Activated CD8-positive, alpha-beta T cell treated with anti-CD3 and anti-CD28 coated beads for 36 hours (primary cell): ENCODE measurements around the gene SPNS3. TPM values are rescaled to one million over a fixed set of nuclear protein-coding genes. Genes with fewer than 3 reads are reported as not detected.

Source experiments
- ATAC-seq: fragments of 200-7000 bp; cut with Tn5 transposase; one replicate; pipeline ENCODE4 v1.10.0; 2021; ENCODE audit warnings: mild to moderate bottlenecking, moderate library complexity
- CTCF ChIA-PET: fragments of 350-600 bp; sonication (Branson Sonifier 250); formaldehyde crosslinking; loops from one replicate; lab custom pipeline; 2021; ENCODE audit warnings: antibody characterized with exemption; lab: Charles Lee
- POLR2A ChIA-PET: fragments of 350-600 bp; sonication (Branson Sonifier 250); formaldehyde crosslinking; loops from one replicate; lab custom pipeline; 2021; ENCODE audit warnings: antibody characterized with exemption; lab: Charles Lee
- DNase-seq: peaks from one replicate; pipeline ENCODE4 v3.0.0-alpha.2; 2020
- H3K27ac Mint-ChIP-seq: one replicate; pipeline ENCODE4 v1.8.0; 2021; ENCODE audit warnings: mild to moderate bottlenecking, mixed read lengths
- H3K27me3 Mint-ChIP-seq: one replicate; pipeline ENCODE4 v1.8.0; 2021; ENCODE audit warnings: mixed read lengths
- H3K36me3 Mint-ChIP-seq: one replicate; pipeline ENCODE4 v1.8.0; 2021; ENCODE audit warnings: low read depth, mixed read lengths
- H3K4me1 Mint-ChIP-seq: one replicate; pipeline ENCODE4 v1.8.0; 2021; ENCODE audit warnings: low read depth, mixed read lengths
- H3K4me3 Mint-ChIP-seq: one replicate; pipeline ENCODE4 v1.8.0; 2021; ENCODE audit warnings: mild to moderate bottlenecking, moderate library complexity, mixed read lengths
- H3K9me3 Mint-ChIP-seq: one replicate; pipeline ENCODE4 v1.8.0; 2021; ENCODE audit warnings: mixed read lengths
- CTCF ChIP-seq: fragments of 200-600 bp; IDR thresholded peaks from one replicate; pipeline ENCODE4 v1.8.0; 2022; ENCODE audit warnings: antibody characterized with exemption, mild to moderate bottlenecking
- intact Hi-C: fragments of 100-400 bp; cut with micrococcal nuclease; formaldehyde crosslinking; loops from one replicate; pipeline ENCODE4 v1.10.0; 2022
- total RNA-seq, 2 experiments: library from RNA; stranded (reverse); gene quantifications; one replicate each; pipeline ENCODE4 v1.2.3, GENCODE V29; 2021

Gene SPNS3
- total RNA-seq, 2 experiments from 2014 or later: 24.7 to 25.7 TPM

GRCh38 chr17:4536259-4536741 lies 102.6 kb downstream of the SPNS3 start:
- CTCF ChIA-PET: no interaction called here
- ATAC-seq: no peak

GRCh38 chr17:4536742-4537411 lies 103.1 kb downstream of the SPNS3 start:
- ATAC-seq (no peak), DNase-seq (no peak)
- intact Hi-C loops: loop anchor here (10.0 kb wide), 1 partner anchor 112 kb away; no protein-coding TSS in a partner anchor
- Mint-ChIP-seq H3K27ac (no peak overlapping the region), H3K4me3 (no peak overlapping the region), H3K4me1 (peaks cover 2% of the 10 kb centered on the region), H3K36me3 (peaks cover 7% of the 10 kb centered on the region), H3K27me3 (peaks cover 1% of the 10 kb centered on the region), H3K9me3 (no peaks in the 10 kb centered on the region)
- no peak for TF ChIP-seq CTCF
- ChIA-PET CTCF (no interaction called here), POLR2A (interaction anchor here (0.6 to 5.7 kb wide), 12 partner anchors 7 to 374 kb away, joined by 3 to 45 read pairs (median 3); partner anchors contain the start of gene SPNS3)

More at GRCh38 chr17:4536259-4536741, 102.6 kb downstream of the SPNS3 start:
- H3K4me1 Mint-ChIP-seq: peaks cover 2% of the 10 kb centered on the region
- H3K36me3 Mint-ChIP-seq: peaks cover 6% of the 10 kb centered on the region
- POLR2A ChIA-PET: interaction anchor here (0.6 to 5.7 kb wide), 9 partner anchors 8 to 373 kb away, joined by 3 to 45 read pairs (median 3); no protein-coding TSS in a partner anchor
- no peak for TF ChIP-seq CTCF
- intact Hi-C loops: loop anchor here (10.0 kb wide), 1 partner anchor 111 kb away; no protein-coding TSS in a partner anchor
- no peak overlapping the region for H3K27ac Mint-ChIP-seq
- peaks cover 1% of the 10 kb centered on the region for H3K27me3 Mint-ChIP-seq
- H3K4me3 Mint-ChIP-seq: no peak overlapping the region
- DNase-seq: no peak
- H3K9me3 Mint-ChIP-seq: no peaks in the 10 kb centered on the region

Other genes with a start within 250 kb of the SPNS3 start
- gene ANKFY1, start 170.0 kb upstream of the SPNS3 start, total RNA-seq: 10 to 100 TPM; 46.3 to 46.8 TPM
- 10 to 100 TPM; 40.2 to 44.0 TPM for gene UBE2G1, start 67.3 kb upstream of the SPNS3 start, total RNA-seq
- 1 to 10 TPM in 1 of 2 experiments, under 1 TPM in 1; 0.95 to 1.2 TPM for gene SPNS2, start 64.9 kb downstream of the SPNS3 start, total RNA-seq
- 100 to 1,000 TPM; 104 to 107 TPM for gene MYBBP1A, start 121.4 kb downstream of the SPNS3 start, total RNA-seq
- not detected for gene GGT6, start 126.6 kb downstream of the SPNS3 start, total RNA-seq
- gene SMTNL2, start 150.6 kb downstream of the SPNS3 start, total RNA-seq: not detected
- not detected for gene ALOX15, start 207.7 kb downstream of the SPNS3 start, total RNA-seq